Measurements from ENCODE around the gene CCDC150.

Gene CCDC150

GRCh38 chr2:196759378-196759706, 119.8 kb downstream of the CCDC150 start:
- DNase-seq (ENCODE audit: low read depth in 2 of 3, low spot score in 1 of 3), result no peak

DNA sequence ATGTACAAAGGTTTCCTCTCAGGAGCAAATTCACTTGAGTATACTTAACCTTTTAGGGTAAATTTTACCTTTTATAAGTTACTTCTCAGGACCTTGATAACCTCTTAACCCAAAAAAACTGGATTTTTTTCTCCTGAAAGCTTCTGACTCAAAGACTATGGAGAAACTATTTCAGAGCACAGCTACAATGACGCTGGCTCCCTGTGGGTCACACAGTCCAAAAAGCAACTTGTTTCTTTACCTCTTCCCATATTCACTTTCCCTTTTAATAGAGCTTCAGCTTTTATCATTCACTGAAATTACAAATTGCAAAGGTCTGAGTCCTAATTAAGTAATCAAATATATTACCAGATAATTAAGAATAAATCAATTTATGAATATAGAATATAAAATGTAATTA, 127.6 kb downstream of the CCDC150 start:
- no peak for DNase-seq (ENCODE audit: low read depth in 2 of 3, low spot score in 1 of 3)
